GM21381 (cell line): Measurements from ENCODE around the gene NOL6.
"Not testable (repeated sequence)": the region's sequence is repeated elsewhere in the genome, so short reads cannot be mapped to it uniquely, and the experiment has no call there.

Experiments
- ATAC-seq: cut with Tn5 transposase; IDR thresholded peaks from one replicate; pipeline ENCODE4 v1.9.1; 2021; ENCODE audit warnings: mild to moderate bottlenecking, moderate library complexity; ENCODE audit not compliant: unreplicated experiment

The NOL6 gene

GRCh38 chr9:33473643-33474352 is at the start of gene NOL6:
NOL6 (minus strand) TSS chr9:33473924; CDS start chr9:33473842, 82 bp downstream.
- ATAC-seq, result peak; percentile 98

GRCh38 chr9:33521861-33522260 is 48.1 kb upstream of the NOL6 start:
- not testable (repeated sequence) for ATAC-seq

- ATAC-seq, result not testable (repeated sequence)
Measured at GRCh38 chr9:33517934-33518577, 44.3 kb upstream of the NOL6 start.

GRCh38 chr9:33517373-33517772 is 43.6 kb upstream of the NOL6 start:
- ATAC-seq, result no peak

- not testable (repeated sequence) for ATAC-seq
Measured at GRCh38 chr9:33516397-33516796, 42.7 kb upstream of the NOL6 start.

- ATAC-seq, result not testable (repeated sequence)
Measured at GRCh38 chr9:33515342-33515995, 41.7 kb upstream of the NOL6 start.

GRCh38 chr9:33512535-33512934 is 38.8 kb upstream of the NOL6 start:
- ATAC-seq, result not testable (repeated sequence)

- not testable (repeated sequence) for ATAC-seq
Measured at GRCh38 chr9:33511184-33511517, 37.4 kb upstream of the NOL6 start.

- no peak for ATAC-seq
Measured at GRCh38 chr9:33510262-33511183, 36.8 kb upstream of the NOL6 start.

- ATAC-seq, result no peak
Measured at GRCh38 chr9:33506626-33507370, 33.1 kb upstream of the NOL6 start.

GRCh38 chr9:33498387-33498786 is 24.7 kb upstream of the NOL6 start:
- ATAC-seq, result no peak

GRCh38 chr9:33493819-33494218 is 20.1 kb upstream of the NOL6 start:
- ATAC-seq, result not testable (repeated sequence)

- no peak for ATAC-seq
Measured at GRCh38 chr9:33489066-33489465, 15.3 kb upstream of the NOL6 start.

GRCh38 chr9:33485312-33485711 is 11.6 kb upstream of the NOL6 start:
- ATAC-seq, result not testable (repeated sequence)

- ATAC-seq, result no peak
Measured at GRCh38 chr9:33480976-33481375, 7.3 kb upstream of the NOL6 start.

- ATAC-seq, result no peak
Measured at GRCh38 chr9:33480106-33480505, 6.4 kb upstream of the NOL6 start.

GRCh38 chr9:33476503-33476902 is 2.8 kb upstream of the NOL6 start:
- ATAC-seq, result no peak

- ATAC-seq, result no peak
Measured at GRCh38 chr9:33475357-33475756, 1.6 kb upstream of the NOL6 start.

GRCh38 chr9:33472881-33473615 is 676 bp downstream of the NOL6 start:
- ATAC-seq, result no peak
